D721Med (cell line): ENCODE measurements around the gene FAM20B.

Source experiments
- DNase-seq: peaks from one replicate; pipeline ENCODE4 v3.0.0; 2011; ENCODE audit warnings: low spot score; ENCODE audit not compliant: insufficient read length
- FAIRE-seq: peaks from 2 replicates; lab custom pipeline; 2011; peaks lifted over from hg19 to GRCh38; lab: Jason Lieb, UNC
- CTCF ChIP-seq: IDR thresholded peaks from 2 replicates; pipeline ENCODE4 v1.5.1; 2012; ENCODE audit warnings: mild to moderate bottlenecking, control low read depth; ENCODE audit not compliant: insufficient read depth; ENCODE audit errors: missing control alignments

FAM20B gene

GRCh38 chr1:179042700-179043099 lies 17.0 kb downstream of the FAM20B start:
- FAIRE-seq (no peak), DNase-seq (no peak)
- no peak for TF ChIP-seq CTCF

- DNase-seq (no peak), FAIRE-seq (no peak)
- no peak for TF ChIP-seq CTCF
Measured at GRCh38 chr1:179043266-179043665, 17.6 kb downstream of the FAM20B start.

GRCh38 chr1:179043907-179044306 lies 18.2 kb downstream of the FAM20B start:
- TF ChIP-seq CTCF, result no peak
- FAIRE-seq (no peak), DNase-seq (no peak)

GRCh38 chr1:179046808-179047635 lies 21.3 kb downstream of the FAM20B start:
- no peak for TF ChIP-seq CTCF
- DNase-seq, result no peak
- peak; percentile 25 for FAIRE-seq

GRCh38 chr1:179047636-179047997 lies 21.9 kb downstream of the FAM20B start:
- FAIRE-seq (peak; percentile 25), DNase-seq (no peak)
- TF ChIP-seq CTCF, result no peak

GRCh38 chr1:179048339-179049124 lies 22.8 kb downstream of the FAM20B start:
- DNase-seq, result no peak
- no peak for FAIRE-seq
- TF ChIP-seq CTCF, result no peak
